Pulmonary artery endothelial cell (primary cell): ENCODE data around the gene GEMIN5. TPM values are rescaled to one million over a fixed set of nuclear protein-coding genes. Genes with fewer than 3 reads are reported as not detected.

ENCODE experiments used
- DNase-seq: peaks from one replicate; pipeline ENCODE4 v3.0.0-alpha.2; 2011; ENCODE audit warnings: low read depth, low spot score
- total RNA-seq: library from RNA; depleted of rRNA; stranded (reverse); fragments of >200 nt; gene quantifications from 2 replicates; pipeline ENCODE4 v1.2.3, GENCODE V29; 2014

The GEMIN5 gene
- total RNA-seq, 1 donor from 2014 or later, result 21.5 TPM

DNA sequence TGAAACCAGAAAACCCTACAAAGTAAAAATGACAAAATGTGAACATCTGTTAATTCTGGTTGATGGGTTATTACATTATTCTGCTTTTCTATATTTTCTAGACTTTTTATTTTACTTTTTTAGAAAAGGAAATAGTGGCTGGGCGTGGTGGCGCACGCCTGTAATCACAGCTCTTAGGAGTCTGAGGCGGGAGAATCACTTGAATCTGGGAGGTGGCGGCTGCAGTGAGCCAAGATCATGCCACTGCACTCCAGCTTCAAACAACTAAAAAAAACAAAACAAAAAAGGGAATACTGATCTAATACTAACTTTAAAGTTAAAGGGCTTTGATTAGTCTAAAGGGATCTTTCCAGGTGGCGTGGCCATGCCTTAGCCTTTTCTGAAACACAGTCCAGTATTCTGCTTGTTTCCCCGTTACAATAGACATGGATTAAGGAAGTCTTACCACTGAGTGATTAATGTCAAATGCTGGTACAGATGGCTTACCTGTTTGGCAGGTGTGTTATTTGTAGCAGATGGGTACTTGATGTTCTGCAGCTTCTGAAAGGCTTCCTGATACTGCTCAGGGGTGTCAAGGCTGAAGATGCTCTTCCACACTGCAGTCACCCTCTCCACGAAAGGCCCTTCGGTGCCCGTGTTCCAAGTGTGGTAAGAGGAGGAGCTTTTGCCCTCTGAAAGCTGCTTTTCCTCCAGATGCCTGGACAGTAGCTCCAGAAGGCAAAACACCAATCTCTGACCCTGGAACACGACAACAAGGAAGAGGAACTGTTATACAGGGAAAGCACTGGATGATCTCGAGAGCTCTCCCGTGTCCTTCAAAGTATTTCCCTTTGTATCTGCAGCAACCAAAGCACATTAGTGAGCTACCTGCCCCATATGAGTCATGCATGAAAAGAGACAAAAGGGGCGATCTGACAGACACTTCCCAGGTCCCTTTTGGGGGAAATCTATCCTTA, 42.1 kb downstream of the GEMIN5 start:
- DNase-seq, result no peak

DNA sequence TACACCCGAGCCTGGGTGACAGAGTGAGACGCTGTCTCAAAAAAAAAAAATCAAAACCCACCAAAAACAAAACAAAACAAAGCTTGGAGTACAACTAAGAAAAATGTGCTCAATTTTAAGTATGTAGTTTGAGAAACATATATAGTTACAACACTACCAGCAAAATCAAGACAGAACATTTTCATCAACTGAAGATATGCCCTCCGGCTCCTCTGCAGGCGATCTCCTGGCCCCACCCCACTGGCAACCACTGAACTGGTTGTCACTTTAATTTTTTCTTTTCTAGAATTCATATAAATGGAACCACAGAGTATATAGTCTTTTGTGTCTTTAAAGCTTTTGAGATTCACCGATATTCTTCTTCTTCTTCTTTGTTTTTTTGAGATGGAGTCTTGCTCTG, 44.6 kb downstream of the GEMIN5 start:
- DNase-seq, result no peak

DNA sequence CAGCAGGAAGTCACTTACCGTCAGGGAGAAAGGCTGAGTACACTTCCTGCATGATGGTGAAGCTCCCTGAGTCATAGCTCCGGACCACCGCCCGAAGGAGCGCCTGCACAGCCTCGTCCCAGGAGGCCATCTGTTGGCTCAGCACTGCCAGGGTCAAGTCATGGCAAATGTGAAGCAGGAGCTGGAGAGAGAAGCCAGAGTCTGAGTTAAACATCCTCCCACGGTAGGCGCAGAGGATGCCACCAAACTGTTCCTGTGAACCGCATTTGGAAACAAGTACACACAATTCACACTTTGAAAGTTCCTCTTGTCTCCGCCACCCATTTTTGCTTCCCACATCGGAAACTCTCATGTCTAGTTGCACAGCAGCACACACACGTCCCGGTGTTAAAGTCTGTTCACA, 45.6 kb downstream of the GEMIN5 start:
- no peak for DNase-seq

DNA sequence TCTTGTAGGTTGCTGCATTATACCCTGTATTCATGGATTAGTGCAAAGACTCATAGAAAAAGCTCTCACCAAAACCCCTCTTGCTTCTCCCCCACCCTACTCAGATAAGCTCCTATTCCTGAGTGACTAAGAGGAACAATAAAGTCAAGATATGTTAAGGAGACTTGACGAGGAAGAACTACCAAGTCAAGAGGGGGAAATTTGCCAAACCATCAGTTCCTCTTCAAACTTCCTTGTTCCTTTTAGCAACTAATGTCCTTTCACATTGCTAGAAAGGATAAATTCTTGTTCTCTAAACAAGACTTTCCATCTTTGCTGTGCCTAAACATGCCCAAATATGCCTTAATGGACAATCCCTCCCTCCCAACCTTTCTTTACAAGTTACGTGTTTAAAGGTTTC, 52.6 kb downstream of the GEMIN5 start:
- no peak for DNase-seq

DNA sequence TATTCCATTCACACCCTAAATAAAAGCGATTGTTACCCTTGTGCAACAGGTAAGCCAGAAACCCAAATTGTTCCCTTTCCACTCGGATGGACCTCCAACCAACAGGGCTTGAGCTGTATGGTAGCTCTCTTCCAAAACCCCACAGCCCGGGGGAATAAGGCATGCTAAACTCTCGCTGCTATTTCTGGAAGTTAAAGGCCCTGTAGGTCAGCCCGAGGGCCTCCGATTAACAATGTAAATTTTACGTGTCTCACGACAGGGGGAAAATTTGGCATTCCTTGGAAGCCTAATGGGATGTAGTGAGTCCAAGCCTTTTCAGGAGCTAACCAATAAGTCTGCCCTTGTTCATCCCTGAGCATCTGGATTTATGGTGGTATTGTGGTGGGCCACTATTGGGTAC, 53.6 kb downstream of the GEMIN5 start:
- no peak for DNase-seq

DNA sequence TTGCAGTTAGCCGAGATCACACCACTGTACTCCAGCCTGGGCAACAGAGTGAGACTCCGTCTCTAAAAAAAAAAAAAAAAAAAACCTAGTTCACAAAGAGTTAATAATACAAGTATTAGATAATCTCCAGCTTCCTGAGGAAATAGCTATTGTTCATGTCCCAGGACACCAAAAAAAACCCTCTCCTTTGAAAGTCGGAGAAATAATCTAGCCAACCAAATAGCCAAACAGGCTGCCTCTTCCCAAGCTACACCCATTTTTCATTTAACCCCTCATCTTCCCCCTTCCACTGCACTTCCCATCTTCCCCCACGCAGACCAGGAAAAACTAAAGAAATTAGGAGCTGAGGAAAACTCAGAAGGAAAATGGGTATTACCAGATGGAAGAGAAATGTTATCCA, 56.0 kb downstream of the GEMIN5 start:
- no peak for DNase-seq

DNA sequence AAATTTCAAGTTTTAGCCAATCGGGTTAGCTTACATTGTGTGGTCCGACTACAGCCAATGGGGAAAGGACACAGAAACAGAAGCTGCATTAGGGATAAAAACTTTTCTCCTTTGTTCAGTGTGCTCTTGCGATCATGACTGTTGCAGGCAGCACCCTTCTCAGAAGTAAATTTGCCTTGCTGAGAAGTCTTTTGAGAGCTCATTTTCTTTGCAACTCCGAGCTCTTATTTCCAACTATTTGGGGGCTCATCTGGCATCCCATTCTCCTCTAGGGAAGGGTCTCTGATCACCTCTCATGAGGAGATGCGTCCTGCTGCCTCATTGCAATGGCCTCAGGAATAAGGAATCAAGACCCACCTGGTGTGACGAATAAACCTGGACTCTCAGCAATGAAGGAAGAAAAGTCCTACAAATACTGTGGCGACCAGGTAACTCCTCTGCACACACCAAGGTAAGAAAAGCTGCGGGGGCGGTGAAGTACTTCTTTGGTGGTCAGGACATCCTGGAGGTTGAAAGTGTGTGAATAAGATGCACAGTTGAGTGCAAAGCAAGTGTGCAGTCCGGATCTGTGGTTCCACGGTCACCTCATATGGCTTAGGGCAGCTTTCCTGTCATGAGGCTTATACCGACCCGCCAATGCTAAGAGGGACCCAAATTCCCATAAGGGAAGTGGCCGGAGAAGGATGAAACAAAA, 59.2 kb downstream of the GEMIN5 start:
- DNase-seq, result no peak

- no peak for DNase-seq
These were observed 64.2 kb downstream of the GEMIN5 start for GRCh38 chr5:154873791-154874331.

GRCh38 chr5:154871734-154872133, 66.3 kb downstream of the GEMIN5 start:
- DNase-seq, result no peak

GRCh38 chr5:154868702-154869101, 69.3 kb downstream of the GEMIN5 start:
- no peak for DNase-seq

DNA sequence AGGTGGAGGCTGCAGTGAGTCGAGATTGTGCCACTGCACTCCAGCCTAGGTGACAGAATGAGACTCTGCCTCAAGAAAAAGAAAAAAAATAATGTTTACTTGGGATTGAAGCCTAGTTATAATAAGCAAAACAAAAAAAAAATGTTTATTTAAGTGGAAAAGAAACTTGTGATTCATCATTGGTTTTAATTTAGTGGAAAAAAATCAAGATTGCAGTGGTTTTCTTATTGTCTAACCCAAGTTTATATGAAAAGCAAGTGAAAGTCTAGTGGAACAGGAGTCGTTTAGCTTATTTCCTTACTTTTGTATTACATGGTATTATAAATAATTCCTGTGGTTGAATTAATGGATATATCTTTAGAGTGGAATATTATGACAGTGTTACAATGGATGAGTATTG, 71.2 kb downstream of the GEMIN5 start:
- no peak for DNase-seq

DNA sequence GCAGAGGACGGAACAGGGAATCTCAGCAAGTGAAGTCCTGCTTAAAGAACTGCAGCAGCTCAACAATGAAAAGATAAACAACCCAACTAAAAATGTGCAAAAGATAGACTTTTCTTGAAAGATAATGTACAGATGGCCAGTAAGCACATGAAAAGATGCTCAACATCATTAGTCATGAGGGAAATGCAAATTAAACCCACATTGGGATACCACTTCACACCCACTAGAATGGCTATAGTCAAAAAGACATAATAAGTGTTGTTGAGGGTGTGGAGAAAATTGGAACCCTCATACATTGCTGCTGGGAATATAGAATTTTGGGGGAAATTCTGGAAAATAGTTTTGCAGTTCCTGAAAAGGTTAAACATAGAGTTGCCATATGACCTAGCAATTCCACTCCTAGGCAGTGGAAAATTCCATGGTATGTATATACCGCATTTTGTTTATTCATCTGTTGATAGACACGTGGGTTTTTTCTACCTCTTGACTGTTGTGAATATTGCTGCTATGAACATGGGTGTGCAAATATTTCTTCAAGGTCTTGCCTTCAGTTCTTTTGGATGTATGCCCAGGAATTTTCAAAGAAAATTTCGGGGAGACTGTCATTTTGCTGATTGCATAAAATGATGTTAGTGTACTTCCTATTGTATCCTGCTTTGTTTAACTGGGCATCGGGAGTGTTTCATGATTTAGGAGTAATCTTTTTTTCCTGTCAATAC, 72.4 kb downstream of the GEMIN5 start:
- DNase-seq, result no peak

GRCh38 chr5:154863291-154864080, 74.5 kb downstream of the GEMIN5 start:
- DNase-seq, result no peak

GRCh38 chr5:154862766-154863165, 75.2 kb downstream of the GEMIN5 start:
- DNase-seq, result no peak

DNA sequence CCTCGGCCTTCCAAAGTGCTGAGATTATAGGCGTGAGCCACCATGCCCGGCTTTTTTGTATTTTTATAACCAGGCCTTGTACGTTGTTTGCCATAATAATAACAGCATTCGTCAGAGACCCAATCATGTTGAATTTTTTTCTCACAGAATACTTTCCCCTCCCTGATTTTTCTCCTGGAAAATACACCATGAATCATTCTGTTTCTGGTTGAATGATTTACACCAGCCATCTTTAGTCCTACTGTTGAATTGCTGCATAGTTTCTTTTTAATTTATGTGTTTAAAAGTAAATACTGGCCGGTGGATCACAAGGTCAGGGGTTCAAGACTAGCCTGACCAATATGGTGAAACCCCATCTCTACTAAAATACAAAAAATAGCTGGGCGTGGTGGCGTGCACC, 76.1 kb downstream of the GEMIN5 start:
- no peak for DNase-seq

DNA sequence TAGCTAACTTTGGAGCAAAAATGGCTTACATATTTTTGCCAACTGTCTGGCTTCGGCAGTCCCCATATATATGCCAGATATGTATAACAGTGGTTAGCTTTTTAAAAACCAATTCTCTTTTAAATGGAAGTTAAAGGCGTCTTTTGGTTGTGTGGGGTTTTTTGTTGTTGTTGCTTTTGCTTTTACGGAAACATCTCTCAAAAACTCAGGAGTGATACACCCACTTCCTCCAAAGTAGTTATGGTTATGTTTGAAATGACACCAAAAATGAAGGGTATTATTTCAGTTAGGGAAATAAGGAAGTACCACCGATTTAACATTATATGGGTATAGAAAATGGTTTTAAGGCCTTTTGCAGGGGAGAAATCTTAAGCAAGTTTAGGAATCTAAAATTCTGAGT, 77.2 kb downstream of the GEMIN5 start:
- no peak for DNase-seq

- no peak for DNase-seq
These were observed 77.9 kb downstream of the GEMIN5 start for GRCh38 chr5:154860123-154860522.

- DNase-seq, result no peak
These were observed 78.8 kb downstream of the GEMIN5 start for GRCh38 chr5:154858972-154859871.

DNA sequence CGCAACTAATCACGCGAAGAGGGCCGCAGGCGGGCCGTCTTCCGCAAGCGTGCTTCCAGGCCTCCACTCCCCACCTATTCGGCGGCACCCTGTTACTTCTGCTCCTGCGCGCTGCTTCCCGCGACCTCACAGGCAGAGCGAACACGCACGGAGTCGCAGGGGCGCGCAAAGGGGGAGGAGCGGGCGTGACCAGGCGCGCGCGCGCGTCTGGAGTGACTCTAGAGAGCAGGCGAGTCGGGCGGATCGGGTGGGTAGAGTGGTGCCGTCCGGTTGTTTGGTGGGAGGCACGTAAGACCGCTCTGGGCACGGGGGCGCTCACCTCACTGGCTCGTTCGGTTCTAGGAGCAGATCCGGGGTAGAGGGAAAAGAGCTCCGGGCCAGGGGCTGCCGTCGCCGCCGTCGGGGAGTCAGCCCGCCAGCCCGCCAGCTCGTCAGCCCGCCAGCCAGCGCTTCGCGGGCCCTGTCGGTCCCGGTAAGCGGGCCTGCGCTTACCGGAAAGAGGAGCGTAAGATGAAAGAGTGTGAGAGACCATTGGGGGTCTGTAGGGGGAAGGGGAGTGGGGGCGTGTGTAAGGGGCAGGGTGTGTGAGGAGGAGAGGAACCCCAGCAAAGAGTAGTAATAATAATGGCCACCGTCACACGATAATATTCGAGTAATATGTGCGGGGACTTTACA, 79.6 kb downstream of the GEMIN5 start, which contains the start of gene CNOT8:
Gene CNOT8 (plus strand): TSS at position 331 of the 675 bp plus-strand sequence. CDS start 4,652 bp downstream, outside the sequence.
- peak; percentile 97 for DNase-seq
